ENCODE measurements around the gene GTF2F1.

DNA sequence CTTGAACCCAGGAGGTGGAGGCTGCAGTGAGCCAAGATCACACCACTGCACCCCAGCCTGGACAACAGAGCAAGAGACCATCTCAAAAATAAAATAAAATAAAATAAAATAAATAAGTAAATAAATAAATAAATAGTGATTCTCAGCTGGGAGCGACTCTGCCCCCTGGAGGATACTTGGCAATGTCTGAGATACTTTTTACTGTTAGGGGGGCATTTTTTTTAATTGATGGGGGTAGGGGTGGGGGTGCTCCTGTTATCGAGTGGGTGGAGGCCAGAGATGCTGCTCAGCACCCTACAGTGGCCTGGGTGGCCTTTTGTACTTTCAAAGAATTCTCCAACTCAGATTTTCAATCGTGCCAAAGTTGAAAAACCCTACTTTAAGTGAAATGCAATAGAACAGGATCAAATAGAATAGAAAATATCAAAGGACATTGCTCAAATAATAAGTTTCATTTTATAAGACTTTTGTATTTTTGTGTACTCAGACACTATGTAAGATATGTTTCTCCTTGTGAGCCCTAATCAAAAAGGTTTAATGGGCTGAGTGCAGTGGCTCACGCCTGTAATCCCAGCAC is 38.8 kb downstream of the GTF2F1 start:
- TF ChIP-seq, protein P1, sequence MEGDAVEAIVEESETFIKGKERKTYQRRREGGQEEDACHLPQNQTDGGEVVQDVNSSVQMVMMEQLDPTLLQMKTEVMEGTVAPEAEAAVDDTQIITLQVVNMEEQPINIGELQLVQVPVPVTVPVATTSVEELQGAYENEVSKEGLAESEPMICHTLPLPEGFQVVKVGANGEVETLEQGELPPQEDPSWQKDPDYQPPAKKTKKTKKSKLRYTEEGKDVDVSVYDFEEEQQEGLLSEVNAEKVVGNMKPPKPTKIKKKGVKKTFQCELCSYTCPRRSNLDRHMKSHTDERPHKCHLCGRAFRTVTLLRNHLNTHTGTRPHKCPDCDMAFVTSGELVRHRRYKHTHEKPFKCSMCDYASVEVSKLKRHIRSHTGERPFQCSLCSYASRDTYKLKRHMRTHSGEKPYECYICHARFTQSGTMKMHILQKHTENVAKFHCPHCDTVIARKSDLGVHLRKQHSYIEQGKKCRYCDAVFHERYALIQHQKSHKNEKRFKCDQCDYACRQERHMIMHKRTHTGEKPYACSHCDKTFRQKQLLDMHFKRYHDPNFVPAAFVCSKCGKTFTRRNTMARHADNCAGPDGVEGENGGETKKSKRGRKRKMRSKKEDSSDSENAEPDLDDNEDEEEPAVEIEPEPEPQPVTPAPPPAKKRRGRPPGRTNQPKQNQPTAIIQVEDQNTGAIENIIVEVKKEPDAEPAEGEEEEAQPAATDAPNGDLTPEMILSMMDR (IDR thresholded peaks at IDR 0.05), result peak in 2 of 3 experiments; percentile 20 to 24
- TF ChIP-seq POLR2A (IDR thresholded peaks at IDR 0.05), result no peak
